SU-DHL-6 (cell line): ENCODE data around the gene IFNL1.

Experiments used
- EZH2phosphoT487 ChIP-seq: fragments of 200-600 bp; sonication (generic), shearing (Covaris generic); conservative IDR thresholded peaks from 2 replicates; pipeline ENCODE4 v1.6.1; 2018; ENCODE audit warnings: mild to moderate bottlenecking, antibody characterized with exemption, low read length, moderate library complexity, mixed read lengths
- TF ChIP-seq, protein P1 (sequence below): fragments of 200-600 bp; sonication (generic); IDR thresholded peaks from one replicate; pipeline ENCODE4 v1.5.1; 2017; ENCODE audit warnings: antibody characterized with exemption, mild to moderate bottlenecking, low read length, moderate library complexity; ENCODE audit not compliant: insufficient read depth, poor library complexity, severe bottlenecking

DNA sequence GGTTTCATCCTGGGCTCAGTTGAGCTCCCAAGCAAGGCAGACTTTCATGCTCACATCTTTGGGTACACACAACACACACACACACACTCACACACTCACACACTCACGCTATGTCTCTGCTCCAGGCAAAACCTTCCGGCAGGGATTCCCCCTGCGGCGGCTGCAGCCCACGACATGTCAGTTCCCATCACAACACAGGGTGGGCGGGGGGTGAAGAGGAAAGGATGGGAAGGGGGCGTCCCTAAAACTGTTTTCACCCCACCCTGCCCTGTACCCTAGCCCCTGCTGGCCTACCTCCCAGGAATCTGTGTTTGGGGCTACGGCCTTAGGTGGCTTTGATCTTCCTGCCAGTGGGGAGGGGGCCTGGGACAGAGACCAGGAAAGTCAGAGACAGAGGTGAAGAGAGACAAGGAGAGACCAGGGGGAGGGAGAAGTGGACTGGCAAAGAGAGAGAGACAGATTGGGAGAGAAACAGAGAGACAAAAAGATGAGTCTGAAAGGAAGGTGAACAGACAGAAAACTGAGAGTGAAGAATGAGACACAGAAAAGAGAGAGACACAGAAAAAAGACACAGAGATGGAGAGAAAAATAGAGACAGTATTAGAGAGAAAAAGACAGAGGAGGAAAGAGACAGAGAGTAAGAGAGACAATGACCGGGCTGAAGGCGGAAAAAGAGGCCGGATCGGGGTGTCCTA is 20.6 kb downstream of the IFNL1 start:
- TF ChIP-seq, protein P1, sequence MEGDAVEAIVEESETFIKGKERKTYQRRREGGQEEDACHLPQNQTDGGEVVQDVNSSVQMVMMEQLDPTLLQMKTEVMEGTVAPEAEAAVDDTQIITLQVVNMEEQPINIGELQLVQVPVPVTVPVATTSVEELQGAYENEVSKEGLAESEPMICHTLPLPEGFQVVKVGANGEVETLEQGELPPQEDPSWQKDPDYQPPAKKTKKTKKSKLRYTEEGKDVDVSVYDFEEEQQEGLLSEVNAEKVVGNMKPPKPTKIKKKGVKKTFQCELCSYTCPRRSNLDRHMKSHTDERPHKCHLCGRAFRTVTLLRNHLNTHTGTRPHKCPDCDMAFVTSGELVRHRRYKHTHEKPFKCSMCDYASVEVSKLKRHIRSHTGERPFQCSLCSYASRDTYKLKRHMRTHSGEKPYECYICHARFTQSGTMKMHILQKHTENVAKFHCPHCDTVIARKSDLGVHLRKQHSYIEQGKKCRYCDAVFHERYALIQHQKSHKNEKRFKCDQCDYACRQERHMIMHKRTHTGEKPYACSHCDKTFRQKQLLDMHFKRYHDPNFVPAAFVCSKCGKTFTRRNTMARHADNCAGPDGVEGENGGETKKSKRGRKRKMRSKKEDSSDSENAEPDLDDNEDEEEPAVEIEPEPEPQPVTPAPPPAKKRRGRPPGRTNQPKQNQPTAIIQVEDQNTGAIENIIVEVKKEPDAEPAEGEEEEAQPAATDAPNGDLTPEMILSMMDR = no peak
- no peak for TF ChIP-seq EZH2phosphoT487
